PFSK-1 (cell line): ENCODE measurements around the gene GCAT.

ENCODE experiments used
- FOXP2 ChIP-seq: optimal IDR thresholded peaks from 2 replicates; pipeline ENCODE3; 2011; ENCODE audit warnings: borderline replicate concordance, control low read depth, inconsistent platforms; ENCODE audit not compliant: insufficient read depth; ENCODE audit errors: extremely low read length, extremely low read depth
- POLR2AphosphoS5 ChIP-seq: IDR thresholded peaks from 2 replicates; pipeline ENCODE4 v1.6.1; 2012; ENCODE audit warnings: low read depth, mild to moderate bottlenecking, control low read depth, low read length, moderate library complexity
- REST ChIP-seq, 2 experiments: IDR thresholded peaks; 2 replicates each; pipeline versions ENCODE4 v1.6.1 to v1.8.0; 2011 to 2012; ENCODE audit warnings: low read depth in 2 of 2, low read length in 2 of 2, control low read depth in 1 of 2, inconsistent platforms in 1 of 2, mild to moderate bottlenecking in 1 of 2, moderate library complexity in 1 of 2; ENCODE audit not compliant: insufficient read depth in 1 of 2
- SIN3A ChIP-seq: IDR thresholded peaks from 2 replicates; pipeline ENCODE4 v1.6.1; 2012; ENCODE audit warnings: mild to moderate bottlenecking, low read length, moderate library complexity, borderline replicate concordance; ENCODE audit not compliant: insufficient read depth
- TAF1 ChIP-seq: IDR thresholded peaks from 2 replicates; pipeline ENCODE4 v1.6.1; 2012; ENCODE audit warnings: low read length, control low read depth, borderline replicate concordance; ENCODE audit not compliant: insufficient read depth

Gene GCAT

GRCh38 chr22:37790234-37790633 is 17.5 kb upstream of the GCAT start:
- TF ChIP-seq POLR2AphosphoS5 (no peak), TAF1 (no peak), REST (IDR thresholded peaks at IDR 0.05; ENCODE audit: insufficient read depth in 1 of 2, low read depth in 2 of 2, low read length in 2 of 2) (no peak), FOXP2 (no peak), SIN3A (no peak)

GRCh38 chr22:37792494-37792893 is 15.2 kb upstream of the GCAT start:
- TF ChIP-seq REST (IDR thresholded peaks at IDR 0.05; ENCODE audit: insufficient read depth in 1 of 2, low read depth in 2 of 2, low read length in 2 of 2) = no peak
- no peak for TF ChIP-seq POLR2AphosphoS5
- no peak for TF ChIP-seq TAF1
- TF ChIP-seq SIN3A = no peak
- TF ChIP-seq FOXP2 = no peak

- TF ChIP-seq POLR2AphosphoS5 (no peak), FOXP2 (no peak), REST (IDR thresholded peaks at IDR 0.05; ENCODE audit: insufficient read depth in 1 of 2, low read depth in 2 of 2, low read length in 2 of 2) (no peak), TAF1 (no peak), SIN3A (no peak)
Measured at GRCh38 chr22:37794376-37794775, 13.4 kb upstream of the GCAT start.

GRCh38 chr22:37796079-37796478 is 11.7 kb upstream of the GCAT start:
- TF ChIP-seq POLR2AphosphoS5 (no peak), SIN3A (no peak), FOXP2 (no peak), TAF1 (no peak), REST (IDR thresholded peaks at IDR 0.05; ENCODE audit: insufficient read depth in 1 of 2, low read depth in 2 of 2, low read length in 2 of 2) (no peak)
